HepG2 (cell line): Measurements from ENCODE around the gene CCR9. TPM values are rescaled to one million over a fixed set of nuclear protein-coding genes. Genes with fewer than 3 reads are reported as not detected.

Experiments
- ATAC-seq: fragments of 200-7000 bp; cut with Tn5 transposase; 3 replicates; pipeline ENCODE4 v1.9.1; 2020; ENCODE audit warnings: mild to moderate bottlenecking, moderate library complexity
- BruUV-seq: library from RNA; stranded (reverse); fragments of 400-500 nt; replicated peaks from 2 replicates; lab custom pipeline; 2021; lab: Mats Ljungman, UMichigan
- CTCF ChIA-PET: fragments of 300-600 bp; formaldehyde crosslinking; extraction: SDS; loops from one replicate; lab custom pipeline; 2021; ENCODE audit warnings: low total read pairs, inconsistent platforms, low intra/inter-chr PET ratio; lab: Yijun Ruan, JAX
- POLR2A ChIA-PET: fragments of 350-600 bp; sonication (Branson Sonifier 250); formaldehyde crosslinking; loops from one replicate; lab custom pipeline; 2020; ENCODE audit warnings: antibody characterized with exemption, inconsistent platforms; lab: Yijun Ruan, JAX
- DNase-seq: peaks from one replicate; pipeline ENCODE4 v3.0.0-alpha.2; 2015; ENCODE audit warnings: low spot score
- FAIRE-seq: peaks from 3 replicates; lab custom pipeline; 2011; peaks lifted over from hg19 to GRCh38; lab: Jason Lieb, UNC
- H2AFZ ChIP-seq: one replicate; pipeline ENCODE4 v1.6.1; 2011; ENCODE audit warnings: low read length, inconsistent platforms
- H3K27ac ChIP-seq: fragments of 300-600 bp; 3 replicates; pipeline ENCODE4 v1.8.0; 2011; ENCODE audit warnings: mixed run types, mild to moderate bottlenecking, mixed read lengths, low read length, inconsistent platforms; ENCODE audit not compliant: insufficient read depth; ENCODE audit errors: extremely low read length
- H3K27me3 ChIP-seq, 2 experiments: fragments of 200-600 bp in 1 of 2; 2 replicates in 1 of 2; 3 replicates in 1 of 2; pipeline versions ENCODE4 v1.6.0 to v1.8.0; 2011; ENCODE audit warnings: low read length in 2 of 2, mild to moderate bottlenecking in 2 of 2, moderate library complexity in 2 of 2, inconsistent platforms in 1 of 2; ENCODE audit not compliant: insufficient read depth in 2 of 2, control insufficient read depth in 1 of 2
- H3K36me3 ChIP-seq, 2 experiments: fragments of 200-600 bp in 1 of 2; replicated peaks in 1 of 2; 2 replicates in 1 of 2; 3 replicates in 1 of 2; pipeline versions ENCODE4 v1.5.1 to v1.8.0; 2011; ENCODE audit warnings: low read length in 2 of 2, inconsistent platforms in 1 of 2; ENCODE audit not compliant: insufficient read depth in 2 of 2, control insufficient read depth in 1 of 2
- H3K4me1 ChIP-seq: 2 replicates; pipeline ENCODE4 v1.5.1; 2012; ENCODE audit warnings: low read length, inconsistent platforms; ENCODE audit not compliant: insufficient read depth
- H3K4me2 ChIP-seq: 2 replicates; pipeline ENCODE4 v1.6.0; 2011; ENCODE audit warnings: low read depth, low read length, inconsistent platforms
- H3K4me3 ChIP-seq, 3 experiments: fragments of 200-600 bp in 1 of 3; sonication (generic), shearing (Covaris generic) in 1 of 3; replicated peaks in 1 of 3; 2 replicates each; pipeline ENCODE4 v1.5.1; 2011 to 2016; ENCODE audit warnings: low read length in 3 of 3, inconsistent platforms in 2 of 3, low read depth in 2 of 3, mild to moderate bottlenecking in 2 of 3, control low read depth in 1 of 3, mixed read lengths in 1 of 3; ENCODE audit not compliant: insufficient read depth in 1 of 3
- H3K79me2 ChIP-seq: one replicate; pipeline ENCODE4 v1.6.1; 2011; ENCODE audit warnings: low read length, inconsistent platforms; ENCODE audit not compliant: insufficient read depth
- H3K9ac ChIP-seq: 2 replicates; pipeline ENCODE4 v1.6.0; 2011; ENCODE audit warnings: mild to moderate bottlenecking, low read depth, low read length, inconsistent platforms; ENCODE audit not compliant: insufficient read depth
- H3K9me3 ChIP-seq: 2 replicates; pipeline ENCODE4 v1.5.1; 2012; ENCODE audit warnings: mild to moderate bottlenecking, low read length
- H4K20me1 ChIP-seq: 2 replicates; pipeline ENCODE4 v1.6.0; 2011; ENCODE audit warnings: inconsistent platforms, mild to moderate bottlenecking, low read length, moderate library complexity; ENCODE audit not compliant: insufficient read depth
- BRCA1 ChIP-seq: sonication (generic); formaldehyde crosslinking; IDR thresholded peaks from 2 replicates; pipeline ENCODE4 v1.4.0; 2020; ENCODE audit warnings: missing genetic modification reagents
- FLYWCH1 ChIP-seq: sonication (generic); formaldehyde crosslinking; IDR thresholded peaks from 2 replicates; pipeline ENCODE4 v1.8.1; 2023; ENCODE audit warnings: mild to moderate bottlenecking, missing genetic modification reagents
- FOXK1 ChIP-seq: sonication (generic); formaldehyde crosslinking; IDR thresholded peaks from 2 replicates; pipeline ENCODE4 v1.4.0; 2020; ENCODE audit warnings: low read depth, missing genetic modification reagents, borderline replicate concordance
- NR2F2 ChIP-seq: IDR thresholded peaks from 2 replicates; pipeline ENCODE4 v1.6.1; 2012; ENCODE audit warnings: low read depth, inconsistent platforms, borderline replicate concordance
- TP53 ChIP-seq: sonication (generic); formaldehyde crosslinking; conservative IDR thresholded peaks from 2 replicates; pipeline ENCODE4 v1.4.0; 2020; ENCODE audit warnings: missing genetic modification reagents
- WGBS: methylation state at CpG from one replicate; pipeline ENCODE4 v1.1.6; 2017; ENCODE audit warnings: low lambda C conversion rate; 5-methylcytosine and 5-hydroxymethylcytosine counted together
- in situ Hi-C: cut with HindIII; loops from 2 replicates; pipeline ENCODE4 v1.10.0; 2017; ENCODE audit warnings: low pct_unique_long_range_greater_than_20kb; ENCODE audit not compliant: extremely low pct_ligation_motif_present
- intact Hi-C: fragments of 100-400 bp; cut with micrococcal nuclease; formaldehyde crosslinking; loops from one replicate; pipeline ENCODE4 v1.10.0; 2022; ENCODE audit not compliant: unreplicated experiment
- polyA plus RNA-seq, 8 experiments: library from polyadenylated mRNA; depleted of rRNA in 3 of 8; stranded (reverse) in 7 of 8; unstranded in 1 of 8; fragments of >200 nt; fragmentation: Illumina TruSeq in 4 of 8; extraction: Trizol in 4 of 8; gene quantifications; 2 replicates each; pipeline versions ENCODE4 v1.2.1 to v1.2.3, GENCODE V29; 2011 to 2016; ENCODE audit warnings: low read depth in 4 of 8, missing spikeins in 1 of 8, mixed read lengths in 1 of 8; ENCODE audit not compliant: insufficient read depth in 1 of 8
- total RNA-seq, 5 experiments: library from RNA; depleted of rRNA; stranded (reverse); fragments of >200 nt; fragmentation: Illumina TruSeq; extraction: Trizol; gene quantifications; 2 replicates each; pipeline ENCODE4 v1.2.3, GENCODE V29; 2016; ENCODE audit warnings: low read depth in 1 of 5
- TF ChIP-seq, protein P1 (sequence below): sonication (generic); formaldehyde crosslinking; IDR thresholded peaks from 2 replicates; pipeline ENCODE4 v1.5.0; 2020; ENCODE audit warnings: mild to moderate bottlenecking, missing genetic modification reagents
- TF ChIP-seq, protein P2 (sequence below): sonication (generic); formaldehyde crosslinking; IDR thresholded peaks from 2 replicates; pipeline ENCODE4 v1.4.0; 2020; ENCODE audit warnings: low read depth, missing genetic modification reagents
- TF ChIP-seq, protein P3 (sequence below): sonication (generic); formaldehyde crosslinking; IDR thresholded peaks from 2 replicates; pipeline ENCODE4 v1.9.0; 2021; ENCODE audit warnings: missing genetic modification reagents, borderline replicate concordance

CCR9 gene
- total and polyA plus RNA-seq, 2 of the 13 experiments (the other 11 are each of a cell fraction or from before 2014, with no cell fraction given): not detected

DNA sequence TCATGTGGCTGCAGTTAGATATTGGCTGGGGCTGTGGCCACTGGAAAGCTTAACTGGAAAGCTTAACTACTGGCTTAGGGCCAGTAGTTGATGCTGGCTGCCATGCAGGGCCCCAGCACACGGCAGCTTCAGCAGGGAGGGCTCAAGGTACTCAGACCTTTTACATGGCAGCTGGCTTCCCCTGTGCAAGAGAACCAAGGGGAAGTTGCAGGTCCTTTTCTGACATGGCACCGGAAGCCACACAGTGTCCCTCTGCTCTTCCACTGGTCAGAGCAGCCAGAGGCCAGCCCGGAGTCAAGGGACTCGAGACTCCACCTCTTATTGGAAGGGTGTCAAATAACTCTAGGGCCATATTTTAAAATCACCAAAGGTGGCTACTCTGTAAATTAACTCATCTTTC is 24.5 kb downstream of the CCR9 start (continued):
- no peak for TF ChIP-seq BRCA1 (CRISPR knock-in tag)

DNA sequence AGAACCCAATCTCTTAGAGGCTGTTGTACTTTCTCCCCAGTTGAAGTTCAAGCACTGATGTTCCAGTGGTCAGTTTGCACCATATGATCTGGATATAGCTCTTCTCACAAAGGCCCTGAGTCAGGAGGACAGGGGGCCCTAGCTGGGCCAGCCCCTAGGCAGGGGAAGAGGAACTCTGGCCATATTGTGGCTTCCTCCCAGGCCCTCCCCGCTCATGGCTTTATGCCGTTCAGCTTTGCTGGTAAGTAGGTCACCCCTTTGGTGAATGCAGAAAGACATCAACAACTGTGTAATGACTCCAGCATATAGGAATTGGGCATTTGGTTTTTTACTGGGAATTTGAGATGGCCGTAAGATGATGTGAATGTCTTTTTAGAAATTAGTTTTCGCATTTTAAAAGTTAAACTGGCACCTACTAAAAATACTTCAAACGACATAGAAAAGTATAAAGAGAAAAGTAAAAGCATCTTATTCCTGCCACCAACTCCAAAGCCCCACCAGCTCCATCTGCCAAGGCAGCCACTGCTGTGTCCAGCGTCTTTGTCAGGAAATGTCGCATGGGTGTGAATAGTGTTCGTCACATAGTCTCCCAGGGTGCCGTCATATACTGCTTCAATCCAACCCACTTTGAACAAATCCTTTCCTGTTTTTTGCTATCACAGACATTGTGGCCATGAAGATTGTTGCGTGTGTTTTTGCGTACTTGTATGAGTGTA is 25.3 kb downstream of the CCR9 start:
- Histone ChIP-seq H2AFZ (no peak overlapping the region), H3K4me2 (no peak overlapping the region), H4K20me1 (no peaks in the 10 kb centered on the region), H3K9me3 (no peaks in the 10 kb centered on the region), H3K4me3 (no peak overlapping the region), H3K79me2 (no peaks in the 10 kb centered on the region), H3K27me3 (no peaks in the 10 kb centered on the region), H3K9ac (no peak overlapping the region), H3K4me1 (peaks cover 8% of the 10 kb centered on the region; the same call in 1 of the 2 replicates), H3K27ac (no peak overlapping the region), H3K36me3 (no peaks in the 10 kb centered on the region)
- POLR2A ChIA-PET: no interaction called here
- ATAC-seq (no peak), DNase-seq (no peak), FAIRE-seq (no peak)
- intact Hi-C loops (no loop called here), in situ Hi-C loops (loop anchor here (25.0 kb wide), 1 partner anchor 674 kb away; the partner anchor contains the start of gene TMEM158)
- CTCF ChIA-PET: no interaction called here
- 81% methylated on average over 11 of the region's 11 CpGs for WGBS
- BruUV-seq: no TSS peak
- TF ChIP-seq, protein P1, sequence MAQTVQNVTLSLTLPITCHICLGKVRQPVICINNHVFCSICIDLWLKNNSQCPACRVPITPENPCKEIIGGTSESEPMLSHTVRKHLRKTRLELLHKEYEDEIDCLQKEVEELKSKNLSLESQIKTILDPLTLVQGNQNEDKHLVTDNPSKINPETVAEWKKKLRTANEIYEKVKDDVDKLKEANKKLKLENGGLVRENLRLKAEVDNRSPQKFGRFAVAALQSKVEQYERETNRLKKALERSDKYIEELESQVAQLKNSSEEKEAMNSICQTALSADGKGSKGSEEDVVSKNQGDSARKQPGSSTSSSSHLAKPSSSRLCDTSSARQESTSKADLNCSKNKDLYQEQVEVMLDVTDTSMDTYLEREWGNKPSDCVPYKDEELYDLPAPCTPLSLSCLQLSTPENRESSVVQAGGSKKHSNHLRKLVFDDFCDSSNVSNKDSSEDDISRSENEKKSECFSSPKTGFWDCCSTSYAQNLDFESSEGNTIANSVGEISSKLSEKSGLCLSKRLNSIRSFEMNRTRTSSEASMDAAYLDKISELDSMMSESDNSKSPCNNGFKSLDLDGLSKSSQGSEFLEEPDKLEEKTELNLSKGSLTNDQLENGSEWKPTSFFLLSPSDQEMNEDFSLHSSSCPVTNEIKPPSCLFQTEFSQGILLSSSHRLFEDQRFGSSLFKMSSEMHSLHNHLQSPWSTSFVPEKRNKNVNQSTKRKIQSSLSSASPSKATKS (CRISPR knock-in tag): no peak

DNA sequence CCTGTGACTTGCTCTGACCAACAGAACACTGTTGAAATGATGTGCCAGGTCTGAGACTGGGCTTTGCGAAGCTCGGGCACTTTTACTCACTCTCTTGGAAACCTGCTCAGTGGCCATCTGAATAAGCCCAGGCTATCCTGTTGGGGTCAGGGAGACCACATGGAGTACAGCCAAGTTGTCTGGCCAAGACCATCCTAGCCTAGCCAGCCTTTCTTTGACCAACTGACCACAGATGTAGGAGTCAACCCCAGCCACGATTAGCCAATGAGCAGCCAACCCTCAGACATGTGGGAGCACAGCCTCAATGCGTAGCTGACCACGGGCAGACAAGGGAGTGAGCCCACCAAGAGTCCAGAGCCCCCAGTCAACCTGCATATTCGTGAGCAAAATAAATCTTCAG is 26.1 kb downstream of the CCR9 start:
- BruUV-seq: no TSS peak
- Histone ChIP-seq H3K4me1 (peaks cover 8% of the 10 kb centered on the region; the same call in 1 of the 2 replicates), H3K9me3 (no peaks in the 10 kb centered on the region), H3K4me2 (no peak overlapping the region), H3K4me3 (no peak overlapping the region), H3K79me2 (no peaks in the 10 kb centered on the region), H4K20me1 (no peaks in the 10 kb centered on the region), H3K9ac (no peak overlapping the region), H3K27ac (no peak overlapping the region), H3K27me3 (no peaks in the 10 kb centered on the region), H3K36me3 (no peaks in the 10 kb centered on the region), H2AFZ (no peak overlapping the region)
- POLR2A ChIA-PET: no interaction called here
- intact Hi-C loops (no loop called here), in situ Hi-C loops (loop anchor here (25.0 kb wide), 1 partner anchor 675 kb away; the partner anchor contains the start of gene TMEM158)
- 60% methylated on average over 6 of the region's 6 CpGs for WGBS
- ATAC-seq: no peak
- CTCF ChIA-PET: no interaction called here
- FAIRE-seq: no peak
- no peak for DNase-seq
- TF ChIP-seq, protein P2, sequence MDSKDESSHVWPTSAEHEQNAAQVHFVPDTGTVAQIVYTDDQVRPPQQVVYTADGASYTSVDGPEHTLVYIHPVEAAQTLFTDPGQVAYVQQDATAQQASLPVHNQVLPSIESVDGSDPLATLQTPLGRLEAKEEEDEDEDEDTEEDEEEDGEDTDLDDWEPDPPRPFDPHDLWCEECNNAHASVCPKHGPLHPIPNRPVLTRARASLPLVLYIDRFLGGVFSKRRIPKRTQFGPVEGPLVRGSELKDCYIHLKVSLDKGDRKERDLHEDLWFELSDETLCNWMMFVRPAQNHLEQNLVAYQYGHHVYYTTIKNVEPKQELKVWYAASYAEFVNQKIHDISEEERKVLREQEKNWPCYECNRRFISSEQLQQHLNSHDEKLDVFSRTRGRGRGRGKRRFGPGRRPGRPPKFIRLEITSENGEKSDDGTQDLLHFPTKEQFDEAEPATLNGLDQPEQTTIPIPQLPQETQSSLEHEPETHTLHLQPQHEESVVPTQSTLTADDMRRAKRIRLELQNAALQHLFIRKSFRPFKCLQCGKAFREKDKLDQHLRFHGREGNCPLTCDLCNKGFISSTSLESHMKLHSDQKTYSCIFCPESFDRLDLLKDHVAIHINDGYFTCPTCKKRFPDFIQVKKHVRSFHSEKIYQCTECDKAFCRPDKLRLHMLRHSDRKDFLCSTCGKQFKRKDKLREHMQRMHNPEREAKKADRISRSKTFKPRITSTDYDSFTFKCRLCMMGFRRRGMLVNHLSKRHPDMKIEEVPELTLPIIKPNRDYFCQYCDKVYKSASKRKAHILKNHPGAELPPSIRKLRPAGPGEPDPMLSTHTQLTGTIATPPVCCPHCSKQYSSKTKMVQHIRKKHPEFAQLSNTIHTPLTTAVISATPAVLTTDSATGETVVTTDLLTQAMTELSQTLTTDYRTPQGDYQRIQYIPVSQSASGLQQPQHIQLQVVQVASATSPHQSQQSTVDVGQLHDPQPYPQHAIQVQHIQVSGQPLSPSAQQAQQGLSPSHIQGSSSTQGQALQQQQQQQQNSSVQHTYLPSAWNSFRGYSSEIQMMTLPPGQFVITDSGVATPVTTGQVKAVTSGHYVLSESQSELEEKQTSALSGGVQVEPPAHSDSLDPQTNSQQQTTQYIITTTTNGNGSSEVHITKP (CRISPR knock-in tag): no peak
- TF ChIP-seq FLYWCH1 (CRISPR knock-in tag) (no peak), TP53 (CRISPR knock-in tag) (no peak), FOXK1 (CRISPR knock-in tag) (no peak), NR2F2 (no peak)
- TF ChIP-seq, protein P3, sequence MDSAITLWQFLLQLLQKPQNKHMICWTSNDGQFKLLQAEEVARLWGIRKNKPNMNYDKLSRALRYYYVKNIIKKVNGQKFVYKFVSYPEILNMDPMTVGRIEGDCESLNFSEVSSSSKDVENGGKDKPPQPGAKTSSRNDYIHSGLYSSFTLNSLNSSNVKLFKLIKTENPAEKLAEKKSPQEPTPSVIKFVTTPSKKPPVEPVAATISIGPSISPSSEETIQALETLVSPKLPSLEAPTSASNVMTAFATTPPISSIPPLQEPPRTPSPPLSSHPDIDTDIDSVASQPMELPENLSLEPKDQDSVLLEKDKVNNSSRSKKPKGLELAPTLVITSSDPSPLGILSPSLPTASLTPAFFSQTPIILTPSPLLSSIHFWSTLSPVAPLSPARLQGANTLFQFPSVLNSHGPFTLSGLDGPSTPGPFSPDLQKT (CRISPR knock-in tag): no peak
